HepG2 (cell line): ENCODE data around the gene FN1. TPM values are rescaled to one million over a fixed set of nuclear protein-coding genes. Genes with fewer than 3 reads are reported as not detected.

Experiments used
- ATF4 ChIP-seq, 2 experiments: fragments of 450-650 bp in 1 of 2; sonication (generic) in 1 of 2; formaldehyde crosslinking; IDR thresholded peaks; 2 replicates each; pipeline versions ENCODE4 v1.5.0 to v1.8.0; 2020 to 2022; ENCODE audit warnings: mild to moderate bottlenecking in 1 of 2, missing genetic modification reagents in 1 of 2
- BRF2 ChIP-seq: sonication (generic); formaldehyde crosslinking; IDR thresholded peaks from 2 replicates; pipeline ENCODE4 v1.8.1; 2022; ENCODE audit warnings: mild to moderate bottlenecking, missing genetic modification reagents
- CENPBD1 ChIP-seq: sonication (generic); formaldehyde crosslinking; IDR thresholded peaks from 2 replicates; pipeline ENCODE4 v1.8.0; 2022; ENCODE audit warnings: missing genetic modification reagents, low read depth, mild to moderate bottlenecking, borderline replicate concordance
- ETS1 ChIP-seq: sonication (generic); formaldehyde crosslinking; IDR thresholded peaks from 2 replicates; pipeline ENCODE4 v1.4.0; 2020; ENCODE audit warnings: missing genetic modification reagents
- FOSL1 ChIP-seq: sonication (generic); formaldehyde crosslinking; IDR thresholded peaks from 2 replicates; pipeline ENCODE4 v1.9.0; 2021; ENCODE audit warnings: missing genetic modification reagents, borderline replicate concordance
- GLMP ChIP-seq: sonication (generic); formaldehyde crosslinking; IDR thresholded peaks from 2 replicates; pipeline ENCODE4 v1.9.0; 2021; ENCODE audit warnings: missing genetic modification reagents, mild to moderate bottlenecking, borderline replicate concordance
- HIVEP1 ChIP-seq: sonication (generic); formaldehyde crosslinking; IDR thresholded peaks from 2 replicates; pipeline ENCODE4 v1.4.0; 2020; ENCODE audit warnings: mild to moderate bottlenecking, missing genetic modification reagents
- HNRNPK ChIP-seq: fragments of 200-400 bp; formaldehyde crosslinking; IDR thresholded peaks from 2 replicates; pipeline ENCODE4 v1.6.1; 2018; ENCODE audit warnings: low read length, low read depth, moderate library complexity, mild to moderate bottlenecking; ENCODE audit not compliant: poor library complexity, severe bottlenecking
- IKZF4 ChIP-seq: sonication (generic); formaldehyde crosslinking; IDR thresholded peaks from 2 replicates; pipeline ENCODE4 v1.5.1; 2020; ENCODE audit warnings: borderline replicate concordance, mild to moderate bottlenecking, low read depth, missing genetic modification reagents; ENCODE audit errors: not compliant biosample characterization
- JDP2 ChIP-seq: sonication (generic); formaldehyde crosslinking; IDR thresholded peaks from 2 replicates; pipeline ENCODE4 v1.8.1; 2022; ENCODE audit warnings: missing genetic modification reagents, borderline replicate concordance
- JUN ChIP-seq: sonication (generic); formaldehyde crosslinking; IDR thresholded peaks from 2 replicates; pipeline ENCODE4 v1.4.0; 2020; ENCODE audit warnings: mild to moderate bottlenecking, missing genetic modification reagents
- KDM1A ChIP-seq: IDR thresholded peaks from 2 replicates; pipeline ENCODE4 v1.6.1; 2016; ENCODE audit warnings: missing compliant biosample characterization
- MATR3 ChIP-seq: sonication (generic); formaldehyde crosslinking; IDR thresholded peaks from 2 replicates; pipeline ENCODE4 v1.4.0; 2020; ENCODE audit warnings: missing genetic modification reagents
- MEIS2 ChIP-seq: sonication (generic); formaldehyde crosslinking; IDR thresholded peaks from 2 replicates; pipeline ENCODE4 v1.9.0; 2021; ENCODE audit warnings: mild to moderate bottlenecking, missing genetic modification reagents
- NPAS2 ChIP-seq: sonication (generic); formaldehyde crosslinking; IDR thresholded peaks from 2 replicates; pipeline ENCODE4 v1.8.0; 2022; ENCODE audit warnings: mild to moderate bottlenecking, missing genetic modification reagents, borderline replicate concordance
- NR2F6 ChIP-seq, 2 experiments: IDR thresholded peaks; 2 replicates each; pipeline ENCODE4 v1.6.1; 2016; ENCODE audit warnings: antibody characterized with exemption in 1 of 2, mild to moderate bottlenecking in 1 of 2
- PHF8 ChIP-seq: sonication (generic); formaldehyde crosslinking; IDR thresholded peaks from 2 replicates; pipeline ENCODE4 v1.5.0; 2020; ENCODE audit warnings: missing genetic modification reagents
- SALL2 ChIP-seq: sonication (generic); formaldehyde crosslinking; IDR thresholded peaks from 2 replicates; pipeline ENCODE4 v1.8.1; 2023; ENCODE audit warnings: mild to moderate bottlenecking, missing genetic modification reagents, inconsistent platforms
- STAT5B ChIP-seq: sonication (generic); formaldehyde crosslinking; IDR thresholded peaks from 2 replicates; pipeline ENCODE4 v1.4.0; 2020; ENCODE audit warnings: missing genetic modification reagents
- SYNCRIP ChIP-seq: fragments of 200-400 bp; formaldehyde crosslinking; IDR thresholded peaks from 2 replicates; pipeline ENCODE4 v1.6.1; 2018; ENCODE audit warnings: mild to moderate bottlenecking, low read depth, low read length; ENCODE audit not compliant: insufficient read depth
- TOE1 ChIP-seq: sonication (generic); formaldehyde crosslinking; IDR thresholded peaks from 2 replicates; pipeline ENCODE4 v1.4.0; 2020; ENCODE audit warnings: mild to moderate bottlenecking, missing genetic modification reagents
- XBP1 ChIP-seq: sonication (generic); formaldehyde crosslinking; IDR thresholded peaks from 2 replicates; pipeline ENCODE4 v1.5.0; 2020; ENCODE audit warnings: missing genetic modification reagents
- ZFP62 ChIP-seq: sonication (generic); formaldehyde crosslinking; IDR thresholded peaks from 2 replicates; pipeline ENCODE4 v1.4.0; 2020; ENCODE audit warnings: missing genetic modification reagents
- ZNF33B ChIP-seq: sonication (generic); formaldehyde crosslinking; IDR thresholded peaks from 2 replicates; pipeline ENCODE4 v1.5.1; 2020; ENCODE audit warnings: mild to moderate bottlenecking, missing genetic modification reagents
- polyA plus RNA-seq, 8 experiments: library from polyadenylated mRNA; depleted of rRNA in 3 of 8; stranded (reverse) in 7 of 8; unstranded in 1 of 8; fragments of >200 nt; fragmentation: Illumina TruSeq in 4 of 8; extraction: Trizol in 4 of 8; gene quantifications; 2 replicates each; pipeline versions ENCODE4 v1.2.1 to v1.2.3, GENCODE V29; 2011 to 2016; ENCODE audit warnings: low read depth in 4 of 8, missing spikeins in 1 of 8, mixed read lengths in 1 of 8; ENCODE audit not compliant: insufficient read depth in 1 of 8
- total RNA-seq, 5 experiments: library from RNA; depleted of rRNA; stranded (reverse); fragments of >200 nt; fragmentation: Illumina TruSeq; extraction: Trizol; gene quantifications; 2 replicates each; pipeline ENCODE4 v1.2.3, GENCODE V29; 2016; ENCODE audit warnings: low read depth in 1 of 5

FN1 gene
- total and polyA plus RNA-seq, 2 of the 13 experiments (the other 11 are each of a cell fraction or from before 2014, with no cell fraction given), result 1,847 to 6,471 TPM

GRCh38 chr2:215358891-215359575 lies 76.8 kb downstream of the FN1 start (continued):
- 0 out of 4 replicates have a peak, but pooled peaks of 1 of the 2 experiments have one; percentile 16 for TF ChIP-seq ATF4 (CRISPR knock-in tag; IDR thresholded peaks at IDR 0.05)
- TF ChIP-seq JDP2 (CRISPR knock-in tag), result no peak
- TF ChIP-seq ZNF33B (CRISPR knock-in tag), result 0 out of 2 replicates have a peak, but pooled peaks have one; percentile 38
- no peak for TF ChIP-seq ZFP62
- TF ChIP-seq SYNCRIP, result no peak
- TF ChIP-seq GLMP, result no peak
- 0 out of 2 replicates have a peak, but pooled peaks have one; percentile 78 for TF ChIP-seq ETS1 (CRISPR knock-in tag)
- no peak for TF ChIP-seq KDM1A (CRISPR knock-in tag)
- TF ChIP-seq NR2F6 (IDR thresholded peaks at IDR 0.05), result no peak
- no peak for TF ChIP-seq NR2F6 (CRISPR knock-in tag; IDR thresholded peaks at IDR 0.05)
- TF ChIP-seq FOSL1 (CRISPR knock-in tag), result no peak
- no peak for TF ChIP-seq CENPBD1
- no peak for TF ChIP-seq NPAS2 (CRISPR knock-in tag)
- TF ChIP-seq XBP1 (CRISPR knock-in tag), result no peak
- no peak for TF ChIP-seq HNRNPK
- TF ChIP-seq PHF8, result no peak
- TF ChIP-seq BRF2 (CRISPR knock-in tag), result peak; percentile 76; the same call in 1 of the 2 replicates
- no peak for TF ChIP-seq STAT5B (CRISPR knock-in tag)
- TF ChIP-seq JUN (CRISPR knock-in tag), result no peak
- TF ChIP-seq HIVEP1 (CRISPR knock-in tag), result no peak
- TF ChIP-seq MEIS2 (CRISPR knock-in tag), result no peak
- no peak for TF ChIP-seq TOE1 (CRISPR knock-in tag)
- TF ChIP-seq SALL2, result no peak
- no peak for TF ChIP-seq IKZF4
- no peak for TF ChIP-seq MATR3 (CRISPR knock-in tag)
